Spleen (tissue), 11 donors: ENCODE results near the gene DNM1. TPM values are rescaled to one million over a fixed set of nuclear protein-coding genes. Genes with fewer than 3 reads are reported as not detected.

ENCODE experiments used
- DNase-seq: peaks from one replicate; pipeline ENCODE4 v3.0.0-alpha.2; 2020
- H3K27ac ChIP-seq, 8 donors: fragments of 200-600 bp; sonication (generic) in 7 of 8; 1 replicate in 4 of 8; 2 replicates in 4 of 8; pipeline versions ENCODE4 v1.5.0 to v1.8.0; 2016 to 2021; ENCODE audit warnings: inconsistent platforms in 4 of 8, mild to moderate bottlenecking in 4 of 8, moderate library complexity in 1 of 8
- H3K27me3 ChIP-seq, 7 donors: fragments of 200-600 bp; sonication (generic) in 6 of 7; replicated peaks in 1 of 7; 1 replicate in 4 of 7; 2 replicates in 3 of 7; pipeline versions ENCODE4 v1.5.0 to v1.8.0; 2016 to 2021; ENCODE audit warnings: inconsistent platforms in 3 of 7, mild to moderate bottlenecking in 1 of 7
- H3K36me3 ChIP-seq, 6 donors: fragments of 200-600 bp; sonication (generic) in 5 of 6; 1 replicate in 4 of 6; 2 replicates in 2 of 6; pipeline versions ENCODE4 v1.5.0 to v1.8.0; 2016 to 2021; ENCODE audit warnings: inconsistent platforms in 2 of 6
- H3K4me1 ChIP-seq, 6 donors: fragments of 200-600 bp; sonication (generic) in 5 of 6; 1 replicate in 3 of 6; 2 replicates in 3 of 6; pipeline versions ENCODE4 v1.5.0 to v1.8.0; 2016 to 2021; ENCODE audit warnings: inconsistent platforms in 3 of 6
- H3K4me3 ChIP-seq, 8 donors: fragments of 200-600 bp; sonication (generic) in 7 of 8; 1 replicate in 4 of 8; 2 replicates in 4 of 8; pipeline versions ENCODE4 v1.5.0 to v1.8.0; 2016 to 2021; ENCODE audit warnings: inconsistent platforms in 4 of 8, mild to moderate bottlenecking in 4 of 8, moderate library complexity in 2 of 8
- H3K9me3 ChIP-seq, 8 donors: fragments of 200-600 bp; sonication (generic) in 7 of 8; 1 replicate in 4 of 8; 2 replicates in 4 of 8; pipeline versions ENCODE4 v1.5.0 to v1.8.0; 2016 to 2021; ENCODE audit warnings: inconsistent platforms in 4 of 8
- CTCF ChIP-seq, 11 experiments: fragments of 200-600 bp in 7 of 11; fragments of 450-650 bp in 4 of 11; sonication (generic) in 4 of 11; IDR thresholded peaks in 8 of 11; conservative IDR thresholded peaks in 3 of 11; 1 replicate in 7 of 11; 2 replicates in 4 of 11; pipeline versions ENCODE4 v1.4.0 to v1.8.0; 2016 to 2021; ENCODE audit warnings: antibody characterized with exemption in 11 of 11, inconsistent platforms in 4 of 11, mild to moderate bottlenecking in 1 of 11
- POLR2A ChIP-seq, 3 donors: fragments of 450-650 bp; IDR thresholded peaks; one replicate each; pipeline ENCODE4 v1.5.1; 2017; ENCODE audit warnings: antibody characterized with exemption in 3 of 3, mild to moderate bottlenecking in 1 of 3
- POLR2AphosphoS5 ChIP-seq, 3 donors: sonication (generic); formaldehyde crosslinking; IDR thresholded peaks; one replicate each; pipeline ENCODE4 v1.5.1; 2017; ENCODE audit warnings: antibody characterized with exemption in 3 of 3
- WGBS, 5 donors: extraction: QIAGEN DNeasy Blood & Tissue Kit in 3 of 5; methylation state at CpG; one replicate each; pipeline versions ENCODE4 v1.1.5 to v1.1.7; 2013 to 2018; 5-methylcytosine and 5-hydroxymethylcytosine counted together
- intact Hi-C: fragments of 100-400 bp; cut with DNase I; formaldehyde crosslinking; loops from one replicate; pipeline ENCODE4 v1.15.0; 2023; ENCODE audit warnings: low total_unique reads
- polyA plus RNA-seq, 3 donors: library from polyadenylated mRNA; stranded (reverse); fragments of 200-250 nt; gene quantifications; one replicate each; pipeline ENCODE4 v1.2.1, GENCODE V29; 2013
- total RNA-seq, 7 donors: library from RNA; depleted of rRNA in 3 of 7; stranded (reverse); fragments of >200 nt in 3 of 7; fragmentation: NEBNext Ultra II Directional in 4 of 7; extraction: Animal tissue kit (Norgen Biotek cat#: 25700) in 4 of 7; gene quantifications; one replicate each; pipeline versions ENCODE4 v1.1.0 to v1.2.1, GENCODE V29; 2016 to 2021
- donor health status: healthy with polysubstance abuse.
- donor health status: DM: no; HTN: no; CAD: no; lungs with moderate emphysema.
- donor health status: DM: no; HTN: no; CAD: no.
- donor health status: Bipolar disorder and iron deficiency.
- donor health status: healthy.
- donor health status: DM: no; HTN: no; CAD: no.
- donor health status: DM: yes; HTN: yes; CAD: no.

DNM1 gene
- total and polyA plus RNA-seq, 10 donors, result 0.42 to 3.6 (median 1.6) TPM

GRCh38 chr9:128192601-128193371 is 10.4 kb upstream of the DNM1 start:
- no peaks in the 10 kb centered on the region for H3K9me3 ChIP-seq
- TF ChIP-seq POLR2AphosphoS5 (IDR thresholded peaks at IDR 0.05) (peak; percentile 55 to 91 (median 84)), CTCF (IDR thresholded peaks at IDR 0.05 in 8 of 11, conservative IDR thresholded peaks at IDR 0.05 in 3 of 11) (peak in 8 of 11 experiments; percentile 15 to 56 (median 32)), POLR2A (IDR thresholded peaks at IDR 0.05) (no peak)
- peak overlapping the region in 7 of 8 donors; percentile 4 to 93 (median 72) for H3K4me3 ChIP-seq
- peaks cover 0 to 26% (median 13%) of the 10 kb centered on the region in 6 donors for H3K36me3 ChIP-seq
- H3K27me3 ChIP-seq, result no peaks in the 10 kb centered on the region
- H3K4me1 ChIP-seq, result peaks cover 16 to 56% (median 32%) of the 10 kb centered on the region in 6 donors
- peak; percentile 91 for DNase-seq
- intact Hi-C loops, result no loop called here
- peak overlapping the region in 7 of 8 donors; percentile 2 to 92 (median 87) for H3K27ac ChIP-seq
- 14 to 52% (median 20%) methylated on average over 40 to 56 of the region's 56 CpGs for WGBS, 5 donors

- no peaks in the 10 kb centered on the region for H3K27me3 ChIP-seq
- no peak for DNase-seq
- no peak overlapping the region for H3K4me3 ChIP-seq
- peaks cover 0 to 18% (median 8%) of the 10 kb centered on the region in 6 donors for H3K36me3 ChIP-seq
- 79 to 84% (median 81%) methylated on average over 14 of the region's 14 CpGs for WGBS, 5 donors
- intact Hi-C loops, result no loop called here
- peaks cover 16 to 48% (median 28%) of the 10 kb centered on the region in 6 donors for H3K4me1 ChIP-seq
- H3K9me3 ChIP-seq, result no peaks in the 10 kb centered on the region
- TF ChIP-seq CTCF (IDR thresholded peaks at IDR 0.05 in 8 of 11, conservative IDR thresholded peaks at IDR 0.05 in 3 of 11), result no peak
- no peak for TF ChIP-seq POLR2AphosphoS5 (IDR thresholded peaks at IDR 0.05)
- TF ChIP-seq POLR2A (IDR thresholded peaks at IDR 0.05), result no peak
- H3K27ac ChIP-seq, result peak overlapping the region in 5 of 8 donors; percentile 68 to 92 (median 90)
These were observed 9.6 kb upstream of the DNM1 start for GRCh38 chr9:128193469-128194096.

- intact Hi-C loops, result no loop called here
- Histone ChIP-seq H3K4me3 (no peak overlapping the region), H3K9me3 (no peaks in the 10 kb centered on the region), H3K4me1 (peaks cover 6 to 22% (median 18%) of the 10 kb centered on the region in 6 donors), H3K27me3 (peaks cover 0 to 32% (median 24%) of the 10 kb centered on the region in 7 donors), H3K36me3 (no peaks in the 10 kb centered on the region), H3K27ac (no peak overlapping the region)
- WGBS, 5 donors, result 82 to 93% (median 86%) methylated on average over 13 of the region's 13 CpGs
- TF ChIP-seq POLR2A (IDR thresholded peaks at IDR 0.05), result no peak
- no peak for TF ChIP-seq POLR2AphosphoS5 (IDR thresholded peaks at IDR 0.05)
- no peak for DNase-seq
These were observed 1.5 kb upstream of the DNM1 start for GRCh38 chr9:128201441-128202369.

GRCh38 chr9:128202648-128203023 is 543 bp upstream of the DNM1 start:
- WGBS, 5 donors, result 30 to 42% (median 31%) methylated on average over 2 of the region's 2 CpGs
- Histone ChIP-seq H3K27me3 (peaks cover 0 to 34% (median 24%) of the 10 kb centered on the region in 7 donors), H3K4me1 (peaks cover 6 to 22% (median 18%) of the 10 kb centered on the region in 6 donors), H3K36me3 (no peaks in the 10 kb centered on the region), H3K27ac (peak overlapping the region in 1 of 8 donors; percentile 14), H3K4me3 (peak overlapping the region in 4 of 8 donors; percentile 59 to 78 (median 64)), H3K9me3 (no peaks in the 10 kb centered on the region)
- TF ChIP-seq CTCF (IDR thresholded peaks at IDR 0.05 in 8 of 11, conservative IDR thresholded peaks at IDR 0.05 in 3 of 11) (no peak), POLR2AphosphoS5 (IDR thresholded peaks at IDR 0.05) (no peak), POLR2A (IDR thresholded peaks at IDR 0.05) (no peak)
- intact Hi-C loops, result no loop called here
- DNase-seq, result no peak
